HG02885 (cell line): Measurements from ENCODE around the gene PRG3.
"Not testable (repeated sequence)": the region's sequence is repeated elsewhere in the genome, so short reads cannot be mapped to it uniquely, and the experiment has no call there.

Experiments used
- ATAC-seq: cut with Tn5 transposase; IDR thresholded peaks from one replicate; pipeline ENCODE4 v1.9.1; 2021; ENCODE audit warnings: mild to moderate bottlenecking; ENCODE audit not compliant: unreplicated experiment, poor library complexity

The PRG3 gene

GRCh38 chr11:57409321-57410100, 28.6 kb upstream of the PRG3 start:
- no peak for ATAC-seq

- no peak for ATAC-seq
Measured at GRCh38 chr11:57408771-57409170, 27.8 kb upstream of the PRG3 start.

DNA sequence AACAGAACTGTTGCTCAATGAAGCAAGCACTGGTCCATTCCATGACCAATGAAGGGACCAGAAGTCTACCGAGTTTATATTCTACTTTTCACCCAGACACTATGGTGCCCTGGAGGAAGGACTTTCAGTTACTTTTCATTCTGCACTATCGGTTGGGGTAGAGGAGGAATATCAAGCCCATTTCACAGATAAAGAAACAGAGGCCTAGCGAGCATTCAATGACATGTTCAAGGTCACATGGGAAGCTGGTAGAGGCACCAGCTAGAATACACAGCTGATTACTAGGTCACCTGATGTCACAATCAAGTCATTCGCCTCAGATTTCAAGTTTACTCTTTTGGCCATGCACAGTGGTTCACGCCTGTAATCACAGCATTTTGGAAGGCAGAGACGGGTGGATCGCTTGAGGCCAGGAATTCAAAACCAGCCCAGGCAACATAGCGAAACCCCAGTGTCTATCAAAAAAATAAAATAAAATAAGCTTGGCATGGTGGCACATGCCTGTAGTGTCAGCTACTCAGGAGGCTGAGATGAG, 27.1 kb upstream of the PRG3 start:
- ATAC-seq: no peak

- no peak for ATAC-seq
Measured at GRCh38 chr11:57407010-57407920, 26.3 kb upstream of the PRG3 start.

GRCh38 chr11:57406337-57406904, 25.5 kb upstream of the PRG3 start:
- peak; percentile 71 for ATAC-seq

GRCh38 chr11:57405271-57405860, 24.4 kb upstream of the PRG3 start:
- no peak for ATAC-seq

GRCh38 chr11:57403802-57404147, 22.8 kb upstream of the PRG3 start:
- peak; percentile 41 for ATAC-seq

DNA sequence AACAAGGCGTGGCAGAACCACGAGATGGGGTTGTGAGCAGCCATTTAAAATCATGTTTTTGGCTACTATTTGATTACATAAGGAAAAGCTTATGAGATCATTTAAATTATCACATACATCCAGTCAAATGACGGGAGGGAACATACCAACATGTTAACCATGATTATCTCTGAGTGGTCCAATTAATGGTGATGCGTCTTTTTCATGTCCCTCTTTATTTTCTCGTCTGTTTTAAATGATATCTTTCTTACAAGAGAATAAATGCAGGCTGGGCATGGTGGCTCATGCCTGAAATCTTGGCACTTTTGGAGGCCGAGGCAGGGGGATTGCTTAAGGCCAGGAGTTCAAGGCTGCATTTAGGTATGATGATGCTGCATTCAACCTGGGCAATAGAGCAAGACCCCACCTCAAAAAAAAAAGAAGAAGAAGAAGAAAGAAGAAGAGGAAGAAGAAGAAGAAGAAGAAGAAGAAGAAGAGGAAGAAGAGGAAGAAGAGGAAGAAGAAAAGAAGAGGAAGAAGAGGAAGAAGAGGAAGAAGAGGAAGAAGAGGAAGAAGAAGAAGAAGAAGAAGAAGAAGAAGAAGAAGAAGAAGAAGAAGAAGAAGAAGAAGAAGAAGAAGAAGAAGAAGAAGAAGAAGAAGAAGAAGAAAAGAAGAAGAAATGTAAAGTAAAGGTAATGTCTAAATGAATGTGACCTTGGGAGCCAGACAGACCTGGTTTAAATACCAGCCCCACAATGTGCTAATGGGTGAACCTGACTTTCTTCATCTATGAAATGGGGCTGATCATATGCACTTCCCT, 22.3 kb upstream of the PRG3 start:
- not testable (repeated sequence) for ATAC-seq

GRCh38 chr11:57402188-57403002, 21.4 kb upstream of the PRG3 start:
- ATAC-seq: no peak

GRCh38 chr11:57399972-57400578, 19.1 kb upstream of the PRG3 start:
- ATAC-seq: no peak

DNA sequence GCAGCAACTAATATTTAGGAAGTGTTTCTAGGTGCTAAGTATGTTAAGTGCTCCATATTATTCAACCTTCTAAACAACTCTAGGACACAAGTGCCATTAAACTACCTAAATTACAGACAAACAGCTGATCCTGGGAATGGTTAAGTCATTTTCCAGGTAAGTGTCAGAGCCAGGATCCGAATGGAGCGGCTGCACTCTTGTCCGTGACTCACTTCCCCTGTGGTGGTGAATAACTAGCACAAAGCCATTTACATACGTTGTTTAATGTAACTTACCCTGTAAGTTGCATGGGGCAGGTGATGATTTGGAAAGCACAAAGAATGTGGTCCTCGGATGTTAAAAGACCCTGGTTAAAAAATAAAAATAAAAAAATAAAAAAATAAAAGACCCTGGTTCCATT, 18.3 kb upstream of the PRG3 start:
- ATAC-seq: no peak

GRCh38 chr11:57397394-57397990, 16.5 kb upstream of the PRG3 start:
- ATAC-seq: no peak

GRCh38 chr11:57396744-57397143, 15.8 kb upstream of the PRG3 start:
- ATAC-seq: no peak

DNA sequence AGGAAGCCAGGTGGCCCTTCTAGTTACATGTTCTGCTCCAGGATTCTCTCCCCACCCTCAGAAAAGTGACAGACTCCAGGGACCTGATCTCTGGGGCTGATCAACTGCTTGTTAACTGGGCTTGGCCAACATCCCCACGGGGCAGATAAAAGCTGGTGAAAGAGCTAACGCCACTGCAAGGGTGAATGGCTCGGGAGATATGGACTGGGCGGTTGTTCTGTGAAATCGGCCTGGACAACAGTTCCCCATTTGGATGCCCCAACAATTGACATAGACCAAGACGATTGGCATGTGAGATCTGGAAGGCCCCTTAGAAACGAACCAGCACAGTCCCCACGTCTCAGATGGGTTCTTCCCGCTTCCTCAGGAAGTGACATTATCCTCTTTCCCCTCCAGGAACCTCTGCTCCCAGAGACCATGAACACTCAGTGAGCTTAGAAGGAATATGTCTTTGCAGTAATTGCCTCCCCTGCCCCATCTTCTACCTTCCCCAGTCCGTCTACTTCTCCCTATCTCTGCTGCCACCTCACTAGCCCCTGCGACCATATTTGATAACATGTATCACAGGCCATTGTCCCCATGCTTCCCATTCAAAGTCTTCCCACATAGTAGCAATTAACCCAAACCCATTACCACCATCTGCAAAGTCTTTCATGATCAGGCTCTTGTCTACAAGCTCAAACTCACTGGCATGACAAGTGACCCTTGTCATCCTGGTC, 15.1 kb upstream of the PRG3 start:
- no peak for ATAC-seq

- ATAC-seq: no peak
Measured at GRCh38 chr11:57394203-57394965, 13.4 kb upstream of the PRG3 start.

DNA sequence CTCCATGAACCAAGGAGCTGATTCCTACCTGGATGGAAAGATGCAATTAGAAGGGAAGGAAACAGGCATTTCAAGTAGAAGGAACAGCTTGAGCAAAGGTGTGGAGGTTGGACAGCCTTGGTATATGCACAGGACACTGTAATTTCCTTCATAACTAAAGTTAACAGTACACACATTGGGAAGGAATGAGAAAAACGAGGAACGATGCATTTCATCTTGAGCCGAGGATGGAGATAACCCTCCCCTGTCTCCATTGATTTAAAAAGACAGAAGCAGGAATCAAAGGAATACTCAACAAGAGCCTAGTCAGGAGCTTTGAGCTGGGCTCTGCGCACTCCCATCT, 11.8 kb upstream of the PRG3 start:
- ATAC-seq: no peak
